Right lobe of liver (tissue), 4 donors: Measurements from ENCODE around the gene MFSD6.

ENCODE experiments used
- CTCF ChIP-seq, 4 donors: fragments of 200-600 bp in 3 of 4; fragments of 450-650 bp in 1 of 4; IDR thresholded peaks; one replicate each; pipeline versions ENCODE4 v1.5.1 to v1.8.0; 2016 to 2022; ENCODE audit warnings: antibody characterized with exemption in 4 of 4, mild to moderate bottlenecking in 2 of 4
- POLR2A ChIP-seq: fragments of 450-650 bp; IDR thresholded peaks from one replicate; pipeline ENCODE4 v1.6.1; 2017; ENCODE audit warnings: antibody characterized with exemption, mild to moderate bottlenecking
- donor health status: DM: no; HTN: no; CAD: no.
- donor health status: DM: no; HTN: no; CAD: no.
- donor health status: DM: no; HTN: yes; CAD: no.

GRCh38 chr2:190440113-190440512 is 32.0 kb downstream of the MFSD6 start:
- TF ChIP-seq CTCF (IDR thresholded peaks at IDR 0.05) (no peak), POLR2A (no peak)
